PC-3 (cell line): Measurements from ENCODE around the gene OOSP1. TPM values are rescaled to one million over a fixed set of nuclear protein-coding genes. Genes with fewer than 3 reads are reported as not detected.

Experiments used
- ATAC-seq: fragments of 200-7000 bp; cut with Tn5 transposase; 2 replicates; pipeline ENCODE4 v1.9.1; 2020; ENCODE audit warnings: mild to moderate bottlenecking, moderate library complexity
- BruUV-seq: library from RNA; stranded (reverse); fragments of 400-500 nt; replicated peaks from 2 replicates; lab custom pipeline; 2021; lab: Mats Ljungman, UMichigan
- CTCF ChIA-PET: fragments of 300-600 bp; sonication (Branson Sonifier 250); formaldehyde crosslinking; loops from one replicate; lab custom pipeline; 2022; ENCODE audit warnings: antibody characterized with exemption; lab: Charles Lee
- POLR2A ChIA-PET: fragments of 300-600 bp; sonication (Branson Sonifier 250); formaldehyde crosslinking; loops from one replicate; lab custom pipeline; 2022; ENCODE audit warnings: antibody characterized with exemption; ENCODE audit not compliant: unreplicated experiment; lab: Charles Lee
- DNase-seq: peaks from one replicate; pipeline ENCODE4 v3.0.0-alpha.2; 2015
- H2AFZ ChIP-seq: fragments of 300-600 bp; sonication (generic); 2 replicates; pipeline ENCODE4 v1.6.0; 2016; ENCODE audit warnings: antibody characterized with exemption, low read length
- H3F3A ChIP-seq: fragments of 300-600 bp; sonication (generic); one replicate; pipeline ENCODE4 v1.6.0; 2017; ENCODE audit warnings: antibody characterized with exemption, low read length, control low read depth, mild to moderate bottlenecking; ENCODE audit not compliant: unreplicated experiment
- H3K27ac ChIP-seq: fragments of 300-600 bp; sonication (generic); 2 replicates; pipeline ENCODE4 v1.5.1; 2016; ENCODE audit warnings: mild to moderate bottlenecking, low read length
- H3K27me3 ChIP-seq: fragments of 300-600 bp; sonication (generic); 2 replicates; pipeline ENCODE4 v1.6.1; 2016; ENCODE audit warnings: low read length, mixed read lengths
- H3K36me3 ChIP-seq: fragments of 300-600 bp; sonication (generic); 2 replicates; pipeline ENCODE4 v1.6.1; 2016; ENCODE audit warnings: low read depth, mixed run types, low read length, mixed read lengths
- H3K4me1 ChIP-seq: fragments of 300-600 bp; sonication (generic); 2 replicates; pipeline ENCODE4 v1.5.1; 2016; ENCODE audit warnings: low read length; ENCODE audit not compliant: insufficient read depth
- H3K4me2 ChIP-seq: fragments of 300-600 bp; sonication (generic); 2 replicates; pipeline ENCODE4 v1.6.0; 2016; ENCODE audit warnings: low read length
- H3K4me3 ChIP-seq: fragments of 300-600 bp; sonication (generic); 2 replicates; pipeline ENCODE4 v1.5.1; 2016; ENCODE audit warnings: mild to moderate bottlenecking, low read length, mixed read lengths
- H3K79me2 ChIP-seq: fragments of 300-600 bp; sonication (generic); 2 replicates; pipeline ENCODE4 v1.6.1; 2017; ENCODE audit warnings: low read length, mixed read lengths
- H3K9ac ChIP-seq: fragments of 300-600 bp; sonication (generic); 2 replicates; pipeline ENCODE4 v1.6.0; 2016; ENCODE audit warnings: mild to moderate bottlenecking, low read length
- H3K9me2 ChIP-seq: fragments of 300-600 bp; sonication (generic); replicated peaks from 2 replicates; pipeline ENCODE4 v1.6.1; 2016; ENCODE audit warnings: mixed run types, low read length, mixed read lengths
- H3K9me3 ChIP-seq: fragments of 300-600 bp; sonication (generic); 2 replicates; pipeline ENCODE4 v1.6.1; 2016; ENCODE audit warnings: low read length, mixed read lengths
- H4K20me1 ChIP-seq: fragments of 300-600 bp; sonication (generic); 2 replicates; pipeline ENCODE4 v1.6.1; 2016; ENCODE audit warnings: low read length, mixed read lengths
- EZH2 ChIP-seq: fragments of 300-600 bp; sonication (generic); IDR thresholded peaks from one replicate; pipeline ENCODE4 v1.6.1; 2017; ENCODE audit warnings: antibody characterized with exemption, mild to moderate bottlenecking, low read length; ENCODE audit not compliant: unreplicated experiment
- EZH2phosphoT487 ChIP-seq: fragments of 300-600 bp; sonication (generic); IDR thresholded peaks from 2 replicates; pipeline ENCODE4 v1.6.1; 2018; ENCODE audit warnings: mild to moderate bottlenecking, antibody characterized with exemption, low read length, borderline replicate concordance
- intact Hi-C: fragments of 100-400 bp; cut with micrococcal nuclease; formaldehyde crosslinking; loops from 2 replicates; pipeline ENCODE4 v1.9.0; 2023
- total RNA-seq: library from RNA; depleted of rRNA; stranded (reverse); fragments of >200 nt; gene quantifications from 2 replicates; pipeline ENCODE4 v1.2.3, GENCODE V29; 2014
- TF ChIP-seq, protein P1 (sequence below): fragments of 300-600 bp; sonication (generic); conservative IDR thresholded peaks from 2 replicates; pipeline ENCODE4 v1.5.1; 2017; ENCODE audit warnings: antibody characterized with exemption, low read depth, mild to moderate bottlenecking, low read length

OOSP1 gene
- total RNA-seq, 1 experiment from 2014 or later = not detected

DNA sequence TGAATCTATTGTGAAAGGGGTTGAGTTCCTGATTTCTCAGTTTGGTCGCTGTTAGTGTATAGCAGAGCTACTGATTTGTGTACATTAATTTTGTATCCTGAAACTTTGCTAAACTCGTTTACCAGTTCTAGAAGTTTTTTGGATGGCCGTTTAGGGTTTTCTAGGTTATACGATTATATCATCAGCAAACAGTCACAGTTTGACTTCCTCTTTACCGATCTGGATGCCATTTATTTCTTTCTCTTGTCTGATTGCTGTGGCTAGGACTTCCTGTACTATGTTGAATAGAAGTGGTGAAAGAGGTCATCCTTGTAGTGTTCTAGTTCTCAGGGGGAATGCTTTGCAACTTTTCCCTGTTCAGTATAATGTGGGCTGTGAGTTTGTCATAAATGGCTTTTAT, 54.2 kb downstream of the OOSP1 start:
- no peak overlapping the region for H3K9ac ChIP-seq
- H2AFZ ChIP-seq = no peak overlapping the region
- no peak for DNase-seq
- ChIA-PET POLR2A (no interaction called here), CTCF (no interaction called here)
- no peaks in the 10 kb centered on the region for H4K20me1 ChIP-seq
- TF ChIP-seq EZH2 (no peak), EZH2phosphoT487 (no peak)
- TF ChIP-seq, protein P1, sequence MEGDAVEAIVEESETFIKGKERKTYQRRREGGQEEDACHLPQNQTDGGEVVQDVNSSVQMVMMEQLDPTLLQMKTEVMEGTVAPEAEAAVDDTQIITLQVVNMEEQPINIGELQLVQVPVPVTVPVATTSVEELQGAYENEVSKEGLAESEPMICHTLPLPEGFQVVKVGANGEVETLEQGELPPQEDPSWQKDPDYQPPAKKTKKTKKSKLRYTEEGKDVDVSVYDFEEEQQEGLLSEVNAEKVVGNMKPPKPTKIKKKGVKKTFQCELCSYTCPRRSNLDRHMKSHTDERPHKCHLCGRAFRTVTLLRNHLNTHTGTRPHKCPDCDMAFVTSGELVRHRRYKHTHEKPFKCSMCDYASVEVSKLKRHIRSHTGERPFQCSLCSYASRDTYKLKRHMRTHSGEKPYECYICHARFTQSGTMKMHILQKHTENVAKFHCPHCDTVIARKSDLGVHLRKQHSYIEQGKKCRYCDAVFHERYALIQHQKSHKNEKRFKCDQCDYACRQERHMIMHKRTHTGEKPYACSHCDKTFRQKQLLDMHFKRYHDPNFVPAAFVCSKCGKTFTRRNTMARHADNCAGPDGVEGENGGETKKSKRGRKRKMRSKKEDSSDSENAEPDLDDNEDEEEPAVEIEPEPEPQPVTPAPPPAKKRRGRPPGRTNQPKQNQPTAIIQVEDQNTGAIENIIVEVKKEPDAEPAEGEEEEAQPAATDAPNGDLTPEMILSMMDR = no peak
- H3K4me1 ChIP-seq = peaks cover 4% of the 10 kb centered on the region
- no peak overlapping the region for H3K27ac ChIP-seq
- no peak overlapping the region for H3K4me3 ChIP-seq
- no peaks in the 10 kb centered on the region for H3K9me2 ChIP-seq
- no peak overlapping the region for H3K4me2 ChIP-seq
- no peaks in the 10 kb centered on the region for H3K9me3 ChIP-seq
- H3K27me3 ChIP-seq = no peaks in the 10 kb centered on the region
- H3K36me3 ChIP-seq = no peaks in the 10 kb centered on the region
- no peaks in the 10 kb centered on the region for H3F3A ChIP-seq
- intact Hi-C loops = no loop called here
- no peak for ATAC-seq
- no peaks in the 10 kb centered on the region for H3K79me2 ChIP-seq
- BruUV-seq = no TSS peak

DNA sequence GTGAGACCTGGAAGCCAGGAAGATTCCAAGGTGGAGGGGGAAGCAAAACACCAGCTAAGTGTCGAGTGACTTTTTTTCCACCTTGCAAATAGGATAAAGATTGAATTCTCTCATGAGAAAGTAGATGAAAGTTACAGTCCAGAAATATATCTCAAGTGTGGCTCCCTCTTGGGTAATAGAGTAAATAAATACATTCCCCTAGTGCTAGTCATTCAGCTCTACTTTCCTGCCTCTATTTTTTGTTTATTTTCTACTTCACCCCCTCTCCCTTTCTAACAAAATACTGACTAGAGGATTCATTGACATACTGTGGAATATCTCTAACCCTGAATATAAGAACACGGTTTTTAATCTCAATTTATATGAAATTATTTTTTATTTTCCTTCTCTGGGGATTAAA, 59.6 kb downstream of the OOSP1 start:
- H4K20me1 ChIP-seq = no peaks in the 10 kb centered on the region
- no TSS peak for BruUV-seq
- peak overlapping the region; percentile 9; the same call in 1 of the 2 replicates for H3K27ac ChIP-seq
- POLR2A ChIA-PET = no interaction called here
- H3K4me3 ChIP-seq = peak overlapping the region; percentile 25; the same call in 1 of the 2 replicates
- DNase-seq (peak; percentile 61), ATAC-seq (no peak)
- H3K9ac ChIP-seq = no peak overlapping the region
- H3K27me3 ChIP-seq = no peaks in the 10 kb centered on the region
- no peaks in the 10 kb centered on the region for H3K9me2 ChIP-seq
- no peaks in the 10 kb centered on the region for H3K79me2 ChIP-seq
- no peaks in the 10 kb centered on the region for H3K36me3 ChIP-seq
- TF ChIP-seq EZH2 = no peak
- no peak for TF ChIP-seq EZH2phosphoT487
- TF ChIP-seq, protein P1 = no peak
- H2AFZ ChIP-seq = peak overlapping the region; percentile 61
- H3K9me3 ChIP-seq = no peaks in the 10 kb centered on the region
- intact Hi-C loops = no loop called here
- H3K4me2 ChIP-seq = peak overlapping the region; percentile 64
- H3F3A ChIP-seq = no peaks in the 10 kb centered on the region
- peaks cover 13% of the 10 kb centered on the region for H3K4me1 ChIP-seq
- CTCF ChIA-PET = no interaction called here

DNA sequence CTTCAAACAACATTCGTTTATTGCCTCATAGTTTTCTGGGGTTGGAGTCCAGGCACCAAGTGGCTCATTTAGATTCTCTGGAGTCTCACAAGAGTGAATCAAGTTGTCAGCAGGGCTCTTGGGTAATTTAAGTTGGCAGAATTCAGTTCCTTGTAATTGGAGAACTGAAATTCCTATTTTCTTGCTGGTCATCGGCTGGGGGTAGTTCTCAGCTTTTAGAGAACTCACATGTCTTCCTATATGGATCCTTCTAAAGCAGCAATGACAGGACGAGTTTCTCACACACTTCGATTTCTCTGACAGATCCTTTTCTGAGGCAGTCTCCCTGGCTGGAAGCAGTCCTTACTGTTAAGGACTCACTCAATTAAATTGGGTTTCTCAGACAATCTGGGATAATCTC, 61.5 kb downstream of the OOSP1 start:
- no peak for DNase-seq
- no peak overlapping the region for H3K4me3 ChIP-seq
- POLR2A ChIA-PET = no interaction called here
- H3K79me2 ChIP-seq = no peaks in the 10 kb centered on the region
- H3K9me2 ChIP-seq = no peaks in the 10 kb centered on the region
- H3K36me3 ChIP-seq = no peaks in the 10 kb centered on the region
- no peaks in the 10 kb centered on the region for H3K27me3 ChIP-seq
- intact Hi-C loops = no loop called here
- peaks cover 13% of the 10 kb centered on the region for H3K4me1 ChIP-seq
- H2AFZ ChIP-seq = peak overlapping the region; percentile 16; the same call in 1 of the 2 replicates
- CTCF ChIA-PET = no interaction called here
- H3K9me3 ChIP-seq = no peaks in the 10 kb centered on the region
- no TSS peak for BruUV-seq
- no peaks in the 10 kb centered on the region for H3F3A ChIP-seq
- TF ChIP-seq EZH2 (no peak), EZH2phosphoT487 (no peak)
- TF ChIP-seq, protein P1 = no peak
- no peak for ATAC-seq
- H3K27ac ChIP-seq = no peak overlapping the region
- no peaks in the 10 kb centered on the region for H4K20me1 ChIP-seq
- H3K9ac ChIP-seq = no peak overlapping the region
- H3K4me2 ChIP-seq = no peak overlapping the region
